Ovary (tissue), 3 donors: Measurements from ENCODE around the gene CCDC148.

Experiments used
- CTCF ChIP-seq, 3 donors: fragments of 450-650 bp in 2 of 3; fragments of 200-600 bp in 1 of 3; IDR thresholded peaks; one replicate each; pipeline versions ENCODE4 v1.5.1 to v1.8.0; 2016 to 2022; ENCODE audit warnings: antibody characterized with exemption in 3 of 3, mild to moderate bottlenecking in 1 of 3
- EP300 ChIP-seq: sonication (generic); formaldehyde crosslinking; IDR thresholded peaks from one replicate; pipeline ENCODE4 v1.6.1; 2017; ENCODE audit warnings: antibody characterized with exemption
- POLR2A ChIP-seq: fragments of 450-650 bp; IDR thresholded peaks from one replicate; pipeline ENCODE4 v1.6.1; 2017; ENCODE audit warnings: antibody characterized with exemption, mild to moderate bottlenecking, moderate library complexity
- donor health status: DM: no; HTN: no; CAD: no.

- TF ChIP-seq CTCF (IDR thresholded peaks at IDR 0.05) (no peak), POLR2A (no peak), EP300 (no peak)
These were observed 28.5 kb upstream of the CCDC148 start for GRCh38 chr2:158484892-158485556.
